MM.1S (cell line): ENCODE measurements around the gene GATA2.

Experiments used
- DNase-seq: peaks from one replicate; pipeline ENCODE4 v3.0.0-alpha.2; 2015
- H2AFZ ChIP-seq: fragments of 300-600 bp; sonication (generic); 2 replicates; pipeline ENCODE4 v1.6.0; 2016; ENCODE audit warnings: antibody characterized with exemption, low read length
- H3F3A ChIP-seq: fragments of 300-600 bp; sonication (generic); 2 replicates; pipeline ENCODE4 v1.6.1; 2016; ENCODE audit warnings: mild to moderate bottlenecking, antibody characterized with exemption, low read length, moderate library complexity, mixed read lengths; ENCODE audit not compliant: insufficient read depth
- H3K27ac ChIP-seq: fragments of 300-600 bp; sonication (generic); 2 replicates; pipeline ENCODE4 v1.5.1; 2016; ENCODE audit warnings: mild to moderate bottlenecking, low read length
- H3K27me3 ChIP-seq: fragments of 300-600 bp; sonication (generic); replicated peaks from 2 replicates; pipeline ENCODE4 v1.6.0; 2016; ENCODE audit warnings: low read length; ENCODE audit not compliant: insufficient read depth
- H3K36me3 ChIP-seq: fragments of 300-600 bp; sonication (generic); replicated peaks from 2 replicates; pipeline ENCODE4 v1.6.1; 2016; ENCODE audit warnings: mild to moderate bottlenecking, low read length, mixed read lengths; ENCODE audit not compliant: insufficient read depth
- H3K4me1 ChIP-seq: fragments of 300-600 bp; sonication (generic); 2 replicates; pipeline ENCODE4 v1.6.1; 2016; ENCODE audit warnings: low read length, mixed read lengths
- H3K4me2 ChIP-seq: fragments of 300-600 bp; sonication (generic); 2 replicates; pipeline ENCODE4 v1.6.0; 2016; ENCODE audit warnings: low read depth, low read length
- H3K4me3 ChIP-seq: fragments of 300-600 bp; sonication (generic); 2 replicates; pipeline ENCODE4 v1.5.1; 2016; ENCODE audit warnings: low read length, mixed read lengths
- H3K79me2 ChIP-seq: fragments of 300-600 bp; sonication (generic); 2 replicates; pipeline ENCODE4 v1.6.1; 2016; ENCODE audit warnings: mixed run types, low read length, mixed read lengths
- H3K9ac ChIP-seq: fragments of 300-600 bp; sonication (generic); 2 replicates; pipeline ENCODE4 v1.6.1; 2016; ENCODE audit warnings: low read length, mixed read lengths
- H3K9me2 ChIP-seq: fragments of 300-600 bp; sonication (generic); replicated peaks from 2 replicates; pipeline ENCODE4 v1.6.1; 2016; ENCODE audit warnings: mild to moderate bottlenecking, low read length, mixed read lengths; ENCODE audit not compliant: insufficient read depth
- H3K9me3 ChIP-seq: fragments of 300-600 bp; sonication (generic); replicated peaks from 2 replicates; pipeline ENCODE4 v1.6.1; 2016; ENCODE audit warnings: mild to moderate bottlenecking, low read length, mixed read lengths; ENCODE audit not compliant: insufficient read depth
- H4K20me1 ChIP-seq: fragments of 300-600 bp; sonication (generic); 2 replicates; pipeline ENCODE4 v1.6.1; 2016; ENCODE audit warnings: mild to moderate bottlenecking, low read length, moderate library complexity, mixed read lengths; ENCODE audit not compliant: insufficient read depth
- EZH2 ChIP-seq: fragments of 300-600 bp; sonication (generic); optimal IDR thresholded peaks from 2 replicates; pipeline ENCODE3; 2017; ENCODE audit warnings: low read depth, mild to moderate bottlenecking, antibody characterized with exemption, low read length, mixed read lengths
- EZH2phosphoT487 ChIP-seq: fragments of 300-600 bp; sonication (generic); IDR thresholded peaks from 2 replicates; pipeline ENCODE4 v1.6.1; 2018; ENCODE audit warnings: antibody characterized with exemption, low read length
- TF ChIP-seq, protein P1 (sequence below): fragments of 300-600 bp; sonication (generic); IDR thresholded peaks from 2 replicates; pipeline ENCODE4 v1.5.1; 2016; ENCODE audit warnings: antibody characterized with exemption, low read length, mixed read lengths

GATA2 gene

DNA sequence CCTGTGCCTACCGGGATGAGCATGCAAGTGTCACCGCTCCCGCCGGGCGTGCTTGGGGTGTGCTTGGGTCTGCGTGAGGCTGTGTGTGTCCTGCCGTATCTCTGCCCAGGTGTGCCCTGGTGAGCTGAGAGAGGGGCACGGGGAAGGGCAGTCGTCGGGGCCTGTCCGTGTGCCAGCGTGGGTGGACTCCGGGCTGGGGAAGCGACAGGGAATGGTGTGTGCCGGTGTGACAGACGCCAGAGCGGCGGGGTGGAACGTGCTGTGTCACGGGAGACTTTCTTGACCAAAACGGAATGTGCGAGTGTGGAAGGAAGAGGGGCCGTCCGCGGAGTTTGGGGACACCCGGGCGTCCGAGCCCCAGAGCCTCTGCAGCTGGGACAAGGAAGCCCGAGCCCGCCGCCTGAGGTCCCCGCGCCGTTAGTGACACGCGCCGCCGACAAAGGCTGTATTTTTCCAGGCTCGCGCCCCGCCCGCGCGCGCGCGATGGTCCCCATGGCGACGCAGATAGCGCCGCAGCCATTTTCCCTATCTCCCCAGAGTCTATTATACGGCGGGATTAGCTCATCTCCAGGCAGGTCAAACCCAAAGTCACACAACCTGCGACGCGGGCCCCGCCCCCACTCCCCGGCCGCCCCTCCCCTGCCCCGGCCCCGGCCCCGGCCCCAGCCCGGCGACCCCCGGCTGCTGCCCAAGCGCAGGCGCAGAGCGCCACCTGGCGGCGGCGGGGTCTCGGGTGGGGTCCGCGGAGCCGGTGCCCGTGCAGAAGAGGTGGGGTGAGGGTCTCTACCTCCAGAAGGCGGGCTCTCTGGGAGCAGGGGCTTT is 4.5 kb upstream of the GATA2 start:
- Histone ChIP-seq H3K27me3 (peaks cover 94% of the 10 kb centered on the region), H3K36me3 (no peaks in the 10 kb centered on the region), H2AFZ (peak overlapping the region; percentile 65; the same call in 1 of the 2 replicates), H3K4me2 (peak overlapping the region; percentile 76), H3K4me3 (peak overlapping the region; percentile 61), H3K9ac (no peak overlapping the region), H3K79me2 (no peaks in the 10 kb centered on the region), H3K9me2 (no peaks in the 10 kb centered on the region), H4K20me1 (no peaks in the 10 kb centered on the region), H3K4me1 (no peaks in the 10 kb centered on the region), H3K9me3 (no peaks in the 10 kb centered on the region), H3F3A (no peaks in the 10 kb centered on the region), H3K27ac (no peak overlapping the region)
- TF ChIP-seq, protein P1, sequence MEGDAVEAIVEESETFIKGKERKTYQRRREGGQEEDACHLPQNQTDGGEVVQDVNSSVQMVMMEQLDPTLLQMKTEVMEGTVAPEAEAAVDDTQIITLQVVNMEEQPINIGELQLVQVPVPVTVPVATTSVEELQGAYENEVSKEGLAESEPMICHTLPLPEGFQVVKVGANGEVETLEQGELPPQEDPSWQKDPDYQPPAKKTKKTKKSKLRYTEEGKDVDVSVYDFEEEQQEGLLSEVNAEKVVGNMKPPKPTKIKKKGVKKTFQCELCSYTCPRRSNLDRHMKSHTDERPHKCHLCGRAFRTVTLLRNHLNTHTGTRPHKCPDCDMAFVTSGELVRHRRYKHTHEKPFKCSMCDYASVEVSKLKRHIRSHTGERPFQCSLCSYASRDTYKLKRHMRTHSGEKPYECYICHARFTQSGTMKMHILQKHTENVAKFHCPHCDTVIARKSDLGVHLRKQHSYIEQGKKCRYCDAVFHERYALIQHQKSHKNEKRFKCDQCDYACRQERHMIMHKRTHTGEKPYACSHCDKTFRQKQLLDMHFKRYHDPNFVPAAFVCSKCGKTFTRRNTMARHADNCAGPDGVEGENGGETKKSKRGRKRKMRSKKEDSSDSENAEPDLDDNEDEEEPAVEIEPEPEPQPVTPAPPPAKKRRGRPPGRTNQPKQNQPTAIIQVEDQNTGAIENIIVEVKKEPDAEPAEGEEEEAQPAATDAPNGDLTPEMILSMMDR = peak; percentile 50
- TF ChIP-seq EZH2phosphoT487 = no peak
- TF ChIP-seq EZH2 = no peak
- DNase-seq = peak; percentile 44

DNA sequence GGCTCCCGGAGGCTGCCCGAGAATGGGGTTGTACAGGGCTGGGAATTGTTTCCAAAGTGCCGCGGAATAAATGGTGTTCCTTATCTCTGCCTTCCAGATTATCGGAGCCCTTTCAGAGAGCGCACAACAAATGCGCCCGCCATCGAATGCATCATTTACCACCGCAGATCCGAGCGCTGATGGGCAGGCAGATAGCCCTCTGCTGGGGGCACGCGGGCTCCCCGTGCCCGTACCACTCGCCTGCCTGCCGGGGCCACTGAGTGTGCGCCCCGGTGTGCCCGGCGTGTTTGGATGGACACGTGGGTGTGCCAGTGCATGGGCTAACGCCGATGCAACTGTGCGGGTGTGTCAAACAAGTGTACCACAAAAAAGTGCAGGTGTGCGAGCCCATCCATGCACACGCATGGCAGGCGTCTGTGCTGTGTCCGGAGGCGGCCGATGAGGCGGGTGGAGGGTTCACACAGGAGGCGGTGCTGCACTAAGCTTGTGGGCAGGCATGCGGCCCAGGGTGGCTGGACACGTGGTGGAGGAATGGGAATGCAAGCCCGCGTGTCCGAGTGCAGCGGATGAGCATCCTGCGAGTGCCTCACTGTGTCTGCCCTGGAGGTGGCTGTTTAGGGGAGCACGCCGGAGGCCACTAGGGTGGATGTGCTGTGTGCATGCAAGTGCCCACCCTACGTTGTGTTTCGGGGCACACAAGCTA is 3.8 kb upstream of the GATA2 start:
- Histone ChIP-seq H3K4me1 (no peaks in the 10 kb centered on the region), H3K4me3 (peak overlapping the region; percentile 61; the same call in 1 of the 2 replicates), H3K4me2 (peak overlapping the region; percentile 76; the same call in 1 of the 2 replicates), H3F3A (no peaks in the 10 kb centered on the region), H3K36me3 (no peaks in the 10 kb centered on the region), H3K27me3 (peaks cover 96% of the 10 kb centered on the region), H3K79me2 (no peaks in the 10 kb centered on the region), H4K20me1 (no peaks in the 10 kb centered on the region), H3K9me2 (no peaks in the 10 kb centered on the region), H3K9ac (no peak overlapping the region), H3K9me3 (no peaks in the 10 kb centered on the region), H2AFZ (no peak overlapping the region), H3K27ac (no peak overlapping the region)
- DNase-seq = no peak
- TF ChIP-seq EZH2 (no peak), EZH2phosphoT487 (no peak)

DNA sequence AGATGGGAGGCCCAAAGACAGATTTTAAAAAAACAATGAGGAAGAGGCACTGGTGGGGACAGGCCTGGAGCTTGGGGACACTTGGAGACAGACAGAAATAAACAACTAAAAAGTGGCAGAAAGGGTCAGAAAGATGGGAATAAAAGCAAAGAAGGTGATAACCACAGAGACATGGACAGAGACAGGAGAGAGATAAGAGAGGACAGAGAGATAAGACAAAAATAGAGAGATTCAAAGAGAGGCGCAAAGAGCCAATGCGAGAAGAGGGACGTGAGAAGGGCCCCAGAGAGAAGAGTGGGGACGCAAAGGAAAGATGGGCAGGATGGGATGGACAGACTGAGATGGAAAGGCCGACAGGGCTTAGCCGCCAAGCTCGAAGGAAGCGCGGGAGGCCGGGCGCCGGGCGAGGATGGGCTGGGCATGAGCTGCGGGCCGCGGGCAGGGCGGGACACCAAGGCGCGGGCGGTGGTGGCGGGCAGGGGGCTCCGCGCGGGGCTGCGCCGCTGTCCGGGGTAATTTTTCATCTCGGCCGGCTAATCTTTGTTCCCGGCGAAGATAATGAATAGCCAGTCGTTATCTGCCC is 3.1 kb upstream of the GATA2 start:
- TF ChIP-seq EZH2 (no peak), EZH2phosphoT487 (no peak)
- TF ChIP-seq, protein P1 = no peak
- Histone ChIP-seq H3F3A (no peaks in the 10 kb centered on the region), H3K27ac (no peak overlapping the region), H3K4me1 (no peaks in the 10 kb centered on the region), H3K36me3 (no peaks in the 10 kb centered on the region), H3K27me3 (peaks cover 96% of the 10 kb centered on the region), H3K9me3 (no peaks in the 10 kb centered on the region), H3K79me2 (no peaks in the 10 kb centered on the region), H3K4me2 (no peak overlapping the region), H3K9me2 (no peaks in the 10 kb centered on the region), H3K4me3 (no peak overlapping the region), H4K20me1 (no peaks in the 10 kb centered on the region), H3K9ac (no peak overlapping the region), H2AFZ (no peak overlapping the region)
- no peak for DNase-seq
